Measurements from ENCODE around the gene STIL.

DNA sequence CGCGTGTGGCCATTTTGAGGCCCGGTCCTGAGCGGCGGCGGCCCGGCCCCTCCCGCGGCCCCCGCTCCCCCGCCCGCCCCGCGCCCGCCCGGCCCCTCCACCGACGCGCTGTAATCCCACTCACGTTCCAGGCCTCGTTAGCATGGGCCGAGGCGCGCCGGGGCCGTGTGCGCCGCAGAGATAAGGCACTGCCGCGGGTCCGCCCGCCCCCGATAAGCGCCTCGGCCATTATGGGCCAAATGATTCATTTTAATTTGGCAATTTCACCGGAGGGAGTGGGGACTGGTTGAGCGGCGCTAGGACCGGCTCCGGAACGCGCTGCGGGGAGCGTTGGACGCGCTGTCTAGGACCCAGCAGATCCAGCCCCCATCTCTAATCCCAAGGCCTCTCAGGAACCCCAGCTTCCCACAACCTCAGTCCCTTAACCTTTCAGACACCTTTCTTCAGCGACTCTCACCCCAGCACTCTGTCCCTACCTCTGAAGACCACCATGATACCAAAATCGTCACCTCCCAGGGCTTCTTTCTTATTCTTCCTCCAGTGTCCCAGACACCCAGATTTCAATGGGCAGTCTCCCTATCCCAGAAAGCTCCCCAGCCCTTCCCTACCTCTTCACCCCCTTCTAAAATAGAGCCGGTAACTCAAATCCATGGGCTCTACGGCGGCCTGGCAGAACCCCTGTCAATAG lies 81.6 kb downstream of the STIL start, which contains the start of gene TAL1:
- TF ChIP-seq, protein P1, sequence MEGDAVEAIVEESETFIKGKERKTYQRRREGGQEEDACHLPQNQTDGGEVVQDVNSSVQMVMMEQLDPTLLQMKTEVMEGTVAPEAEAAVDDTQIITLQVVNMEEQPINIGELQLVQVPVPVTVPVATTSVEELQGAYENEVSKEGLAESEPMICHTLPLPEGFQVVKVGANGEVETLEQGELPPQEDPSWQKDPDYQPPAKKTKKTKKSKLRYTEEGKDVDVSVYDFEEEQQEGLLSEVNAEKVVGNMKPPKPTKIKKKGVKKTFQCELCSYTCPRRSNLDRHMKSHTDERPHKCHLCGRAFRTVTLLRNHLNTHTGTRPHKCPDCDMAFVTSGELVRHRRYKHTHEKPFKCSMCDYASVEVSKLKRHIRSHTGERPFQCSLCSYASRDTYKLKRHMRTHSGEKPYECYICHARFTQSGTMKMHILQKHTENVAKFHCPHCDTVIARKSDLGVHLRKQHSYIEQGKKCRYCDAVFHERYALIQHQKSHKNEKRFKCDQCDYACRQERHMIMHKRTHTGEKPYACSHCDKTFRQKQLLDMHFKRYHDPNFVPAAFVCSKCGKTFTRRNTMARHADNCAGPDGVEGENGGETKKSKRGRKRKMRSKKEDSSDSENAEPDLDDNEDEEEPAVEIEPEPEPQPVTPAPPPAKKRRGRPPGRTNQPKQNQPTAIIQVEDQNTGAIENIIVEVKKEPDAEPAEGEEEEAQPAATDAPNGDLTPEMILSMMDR (IDR thresholded peaks at IDR 0.05; ENCODE audit: low read depth, low read length, missing input control): no peak
- TF ChIP-seq, protein P2, sequence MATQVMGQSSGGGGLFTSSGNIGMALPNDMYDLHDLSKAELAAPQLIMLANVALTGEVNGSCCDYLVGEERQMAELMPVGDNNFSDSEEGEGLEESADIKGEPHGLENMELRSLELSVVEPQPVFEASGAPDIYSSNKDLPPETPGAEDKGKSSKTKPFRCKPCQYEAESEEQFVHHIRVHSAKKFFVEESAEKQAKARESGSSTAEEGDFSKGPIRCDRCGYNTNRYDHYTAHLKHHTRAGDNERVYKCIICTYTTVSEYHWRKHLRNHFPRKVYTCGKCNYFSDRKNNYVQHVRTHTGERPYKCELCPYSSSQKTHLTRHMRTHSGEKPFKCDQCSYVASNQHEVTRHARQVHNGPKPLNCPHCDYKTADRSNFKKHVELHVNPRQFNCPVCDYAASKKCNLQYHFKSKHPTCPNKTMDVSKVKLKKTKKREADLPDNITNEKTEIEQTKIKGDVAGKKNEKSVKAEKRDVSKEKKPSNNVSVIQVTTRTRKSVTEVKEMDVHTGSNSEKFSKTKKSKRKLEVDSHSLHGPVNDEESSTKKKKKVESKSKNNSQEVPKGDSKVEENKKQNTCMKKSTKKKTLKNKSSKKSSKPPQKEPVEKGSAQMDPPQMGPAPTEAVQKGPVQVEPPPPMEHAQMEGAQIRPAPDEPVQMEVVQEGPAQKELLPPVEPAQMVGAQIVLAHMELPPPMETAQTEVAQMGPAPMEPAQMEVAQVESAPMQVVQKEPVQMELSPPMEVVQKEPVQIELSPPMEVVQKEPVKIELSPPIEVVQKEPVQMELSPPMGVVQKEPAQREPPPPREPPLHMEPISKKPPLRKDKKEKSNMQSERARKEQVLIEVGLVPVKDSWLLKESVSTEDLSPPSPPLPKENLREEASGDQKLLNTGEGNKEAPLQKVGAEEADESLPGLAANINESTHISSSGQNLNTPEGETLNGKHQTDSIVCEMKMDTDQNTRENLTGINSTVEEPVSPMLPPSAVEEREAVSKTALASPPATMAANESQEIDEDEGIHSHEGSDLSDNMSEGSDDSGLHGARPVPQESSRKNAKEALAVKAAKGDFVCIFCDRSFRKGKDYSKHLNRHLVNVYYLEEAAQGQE (IDR thresholded peaks at IDR 0.05): no peak
- TF ChIP-seq, protein P3, sequence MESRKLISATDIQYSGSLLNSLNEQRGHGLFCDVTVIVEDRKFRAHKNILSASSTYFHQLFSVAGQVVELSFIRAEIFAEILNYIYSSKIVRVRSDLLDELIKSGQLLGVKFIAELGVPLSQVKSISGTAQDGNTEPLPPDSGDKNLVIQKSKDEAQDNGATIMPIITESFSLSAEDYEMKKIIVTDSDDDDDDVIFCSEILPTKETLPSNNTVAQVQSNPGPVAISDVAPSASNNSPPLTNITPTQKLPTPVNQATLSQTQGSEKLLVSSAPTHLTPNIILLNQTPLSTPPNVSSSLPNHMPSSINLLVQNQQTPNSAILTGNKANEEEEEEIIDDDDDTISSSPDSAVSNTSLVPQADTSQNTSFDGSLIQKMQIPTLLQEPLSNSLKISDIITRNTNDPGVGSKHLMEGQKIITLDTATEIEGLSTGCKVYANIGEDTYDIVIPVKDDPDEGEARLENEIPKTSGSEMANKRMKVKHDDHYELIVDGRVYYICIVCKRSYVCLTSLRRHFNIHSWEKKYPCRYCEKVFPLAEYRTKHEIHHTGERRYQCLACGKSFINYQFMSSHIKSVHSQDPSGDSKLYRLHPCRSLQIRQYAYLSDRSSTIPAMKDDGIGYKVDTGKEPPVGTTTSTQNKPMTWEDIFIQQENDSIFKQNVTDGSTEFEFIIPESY (IDR thresholded peaks at IDR 0.05): no peak
- TF ChIP-seq GABPA (IDR thresholded peaks at IDR 0.05 in 1 of 2, conservative IDR thresholded peaks at IDR 0.05 in 1 of 2) (no peak), JUND (IDR thresholded peaks at IDR 0.05) (no peak), EGR1 (IDR thresholded peaks at IDR 0.05; ENCODE audit: low read depth in 2 of 2) (no peak), TAF1 (conservative IDR thresholded peaks at IDR 0.05) (no peak), YY1 (IDR thresholded peaks at IDR 0.05) (no peak), HNF4A (conservative IDR thresholded peaks at IDR 0.05) (no peak), RAD21 (IDR thresholded peaks at IDR 0.05) (no peak), HNF4G (IDR thresholded peaks at IDR 0.05) (no peak), SP1 (IDR thresholded peaks at IDR 0.05) (no peak)
- TF ChIP-seq, protein P4, sequence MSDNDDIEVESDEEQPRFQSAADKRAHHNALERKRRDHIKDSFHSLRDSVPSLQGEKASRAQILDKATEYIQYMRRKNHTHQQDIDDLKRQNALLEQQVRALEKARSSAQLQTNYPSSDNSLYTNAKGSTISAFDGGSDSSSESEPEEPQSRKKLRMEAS (IDR thresholded peaks at IDR 0.05): no peak

Measured in liver (tissue), 3 donors.